ENCODE results near the gene KRTAP10-2. TPM values are rescaled to one million over a fixed set of nuclear protein-coding genes. Genes with fewer than 3 reads are reported as not detected.
A peak's percentile ranks its signal among the peaks of the same experiment; 100 is the strongest.

KRTAP10-2 gene
- total RNA-seq, 1 donor from 2014 or later: not detected

DNA sequence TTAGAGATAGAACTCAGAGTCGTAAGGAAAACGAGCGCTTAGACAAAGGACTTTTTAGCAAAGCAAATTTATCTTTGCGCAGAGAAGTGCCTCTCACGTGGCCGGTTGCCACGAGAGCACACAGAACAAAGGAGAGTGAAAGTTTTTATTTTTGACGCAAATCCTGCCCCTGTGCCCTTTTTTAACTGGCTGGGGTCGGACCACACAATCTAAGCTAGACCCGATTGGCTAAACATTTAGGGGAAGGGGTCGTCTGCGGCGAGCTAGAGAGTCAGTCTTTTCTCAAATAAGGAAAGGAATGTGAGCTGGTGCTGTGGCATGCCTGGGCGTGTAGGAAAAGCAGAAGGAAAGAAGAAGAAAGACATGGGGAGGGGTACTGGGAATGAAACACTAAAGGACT lies 2.4 kb downstream of the KRTAP10-2 start:
- DNase-seq (ENCODE audit: low spot score): no peak
- TF ChIP-seq CTCF (IDR thresholded peaks at IDR 0.05; ENCODE audit: unreplicated experiment): no peak
- Mint-ChIP-seq H3K27ac (ENCODE audit: unreplicated experiment) (peak overlapping the region; percentile 0), H3K9me3 (ENCODE audit: unreplicated experiment) (no peaks in the 10 kb centered on the region), H3K36me3 (ENCODE audit: low read depth, unreplicated experiment) (peaks cover 10% of the 10 kb centered on the region), H3K4me3 (ENCODE audit: unreplicated experiment) (no peak overlapping the region), H3K4me1 (ENCODE audit: unreplicated experiment) (peaks cover 18% of the 10 kb centered on the region), H3K27me3 (ENCODE audit: unreplicated experiment) (peaks cover 2% of the 10 kb centered on the region)

DNA sequence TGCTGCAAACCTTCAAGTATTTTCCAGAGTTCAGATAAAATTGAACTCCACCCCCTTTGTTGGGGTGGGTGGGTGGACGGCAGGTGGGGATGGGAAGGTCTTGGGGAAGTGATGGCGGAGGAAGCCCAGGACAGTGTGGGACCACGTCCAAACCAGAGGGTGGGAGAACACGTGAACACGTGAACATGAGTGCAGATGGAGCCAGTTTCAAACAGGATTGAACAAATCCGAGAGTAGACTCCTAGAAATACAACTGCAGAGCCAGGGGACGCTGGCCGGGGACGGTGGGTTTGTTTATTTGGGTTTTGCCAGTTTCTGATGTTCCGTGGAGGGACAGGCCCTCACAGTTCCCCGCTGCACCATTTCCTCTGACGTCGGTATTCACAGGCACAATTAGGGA lies 2.9 kb downstream of the KRTAP10-2 start:
- H3K36me3 Mint-ChIP-seq (ENCODE audit: low read depth, unreplicated experiment): peaks cover 10% of the 10 kb centered on the region
- H3K27ac Mint-ChIP-seq (ENCODE audit: unreplicated experiment): no peak overlapping the region
- no peaks in the 10 kb centered on the region for H3K9me3 Mint-ChIP-seq (ENCODE audit: unreplicated experiment)
- peaks cover 18% of the 10 kb centered on the region for H3K4me1 Mint-ChIP-seq (ENCODE audit: unreplicated experiment)
- TF ChIP-seq CTCF (IDR thresholded peaks at IDR 0.05; ENCODE audit: unreplicated experiment): no peak
- DNase-seq (ENCODE audit: low spot score): no peak
- H3K27me3 Mint-ChIP-seq (ENCODE audit: unreplicated experiment): peaks cover 2% of the 10 kb centered on the region
- no peak overlapping the region for H3K4me3 Mint-ChIP-seq (ENCODE audit: unreplicated experiment)

GRCh38 chr21:44547656-44548331 lies 3.5 kb downstream of the KRTAP10-2 start:
- Mint-ChIP-seq H3K4me3 (ENCODE audit: unreplicated experiment) (no peak overlapping the region), H3K27ac (ENCODE audit: unreplicated experiment) (no peak overlapping the region)

DNA sequence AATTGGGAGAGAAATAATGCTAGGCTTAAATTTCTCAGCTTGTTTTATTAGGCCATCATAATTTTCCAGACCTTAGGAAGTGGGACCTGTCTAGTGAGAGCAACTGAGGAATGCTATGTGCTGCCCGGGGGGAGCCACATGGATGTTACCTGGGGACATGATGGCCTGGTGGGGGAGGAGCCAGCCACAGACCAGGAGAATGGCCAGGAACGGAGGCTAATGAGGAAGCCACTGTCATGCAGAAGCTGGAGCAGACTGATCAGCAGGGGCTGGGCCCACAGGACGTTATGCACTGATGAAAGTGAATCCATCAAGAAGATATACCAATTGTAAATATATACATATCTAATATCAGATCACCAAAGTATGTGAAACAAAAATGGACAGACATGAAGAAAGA lies 6.7 kb downstream of the KRTAP10-2 start:
- no peak for DNase-seq (ENCODE audit: low spot score)
- Mint-ChIP-seq H3K4me1 (ENCODE audit: unreplicated experiment) (peaks cover 18% of the 10 kb centered on the region), H3K36me3 (ENCODE audit: low read depth, unreplicated experiment) (peaks cover 14% of the 10 kb centered on the region), H3K9me3 (ENCODE audit: unreplicated experiment) (no peaks in the 10 kb centered on the region), H3K4me3 (ENCODE audit: unreplicated experiment) (no peak overlapping the region), H3K27me3 (ENCODE audit: unreplicated experiment) (peaks cover 4% of the 10 kb centered on the region), H3K27ac (ENCODE audit: unreplicated experiment) (no peak overlapping the region)
- no peak for TF ChIP-seq CTCF (IDR thresholded peaks at IDR 0.05; ENCODE audit: unreplicated experiment)

More at GRCh38 chr21:44547656-44548331, 3.5 kb downstream of the KRTAP10-2 start:
- no peak for TF ChIP-seq CTCF (IDR thresholded peaks at IDR 0.05; ENCODE audit: unreplicated experiment)
- Mint-ChIP-seq H3K9me3 (ENCODE audit: unreplicated experiment) (no peaks in the 10 kb centered on the region), H3K36me3 (ENCODE audit: low read depth, unreplicated experiment) (peaks cover 10% of the 10 kb centered on the region), H3K4me1 (ENCODE audit: unreplicated experiment) (peaks cover 18% of the 10 kb centered on the region), H3K27me3 (ENCODE audit: unreplicated experiment) (peaks cover 2% of the 10 kb centered on the region)
- no peak for DNase-seq (ENCODE audit: low spot score)

DNA sequence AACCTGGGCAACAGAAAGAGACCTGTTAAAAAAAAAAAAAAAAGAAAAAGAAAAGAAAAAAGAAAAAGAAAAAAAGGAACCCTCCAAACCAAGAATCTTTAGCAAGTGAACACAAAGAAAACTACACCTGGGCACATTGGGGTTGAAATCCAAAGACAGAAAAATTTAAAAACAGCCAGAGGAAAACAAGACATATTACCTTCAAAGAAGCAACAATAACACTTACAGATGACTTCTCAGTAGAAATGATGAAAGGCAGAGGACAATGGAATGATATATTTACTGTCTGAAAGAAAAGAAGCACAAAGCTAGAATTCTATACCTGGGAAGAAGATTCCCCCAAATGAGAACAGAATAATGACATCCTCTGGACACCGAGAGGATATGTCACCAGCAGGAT lies 8.6 kb downstream of the KRTAP10-2 start:
- H3K36me3 Mint-ChIP-seq (ENCODE audit: low read depth, unreplicated experiment): peaks cover 13% of the 10 kb centered on the region
- peaks cover 7% of the 10 kb centered on the region for H3K4me1 Mint-ChIP-seq (ENCODE audit: unreplicated experiment)
- H3K4me3 Mint-ChIP-seq (ENCODE audit: unreplicated experiment): no peak overlapping the region
- DNase-seq (ENCODE audit: low spot score): no peak
- no peak for TF ChIP-seq CTCF (IDR thresholded peaks at IDR 0.05; ENCODE audit: unreplicated experiment)
- H3K27ac Mint-ChIP-seq (ENCODE audit: unreplicated experiment): no peak overlapping the region
- peaks cover 6% of the 10 kb centered on the region for H3K27me3 Mint-ChIP-seq (ENCODE audit: unreplicated experiment)
- no peaks in the 10 kb centered on the region for H3K9me3 Mint-ChIP-seq (ENCODE audit: unreplicated experiment)

Data from endothelial cell (in vitro differentiated cells).